IMR-90 (cell line): Measurements from ENCODE around the gene KRTAP12-2. TPM values are rescaled to one million over a fixed set of nuclear protein-coding genes. Genes with fewer than 3 reads are reported as not detected.

Experiments
- ATAC-seq: fragments of 200-7000 bp; cut with Tn5 transposase; 2 replicates; pipeline ENCODE4 v1.9.1; 2020; ENCODE audit warnings: low read depth, mild to moderate bottlenecking, moderate library complexity
- BruUV-seq: library from RNA; stranded (reverse); fragments of 400-500 nt; replicated peaks from 2 replicates; lab custom pipeline; 2021; lab: Mats Ljungman, UMichigan
- CTCF ChIA-PET: fragments of 300-600 bp; formaldehyde crosslinking; extraction: SDS; loops from one replicate; lab custom pipeline; 2021; ENCODE audit warnings: antibody characterized with exemption; lab: Yijun Ruan, JAX
- POLR2A ChIA-PET: fragments of 300-600 bp; sonication (Branson Sonifier 250); formaldehyde crosslinking; loops from one replicate; lab custom pipeline; 2022; ENCODE audit warnings: antibody characterized with exemption; ENCODE audit not compliant: unreplicated experiment; lab: Charles Lee
- DNase-seq: peaks from one replicate; pipeline ENCODE4 v3.0.0; 2013
- H2AFZ ChIP-seq: replicated peaks from 2 replicates; pipeline ENCODE3; 2013; ENCODE audit warnings: low read length, mild to moderate bottlenecking; ENCODE audit not compliant: poor library complexity
- H2AK5ac ChIP-seq: 2 replicates; pipeline ENCODE4 v1.6.1; 2013; ENCODE audit warnings: low read depth, low read length, inconsistent platforms
- H2AK9ac ChIP-seq: replicated peaks from 2 replicates; pipeline ENCODE3; 2013; ENCODE audit warnings: mild to moderate bottlenecking, low read depth, low read length, moderate library complexity; ENCODE audit not compliant: poor library complexity
- H2BK120ac ChIP-seq: 2 replicates; pipeline ENCODE4 v1.6.1; 2013; ENCODE audit warnings: low read depth, low read length, inconsistent platforms
- H2BK15ac ChIP-seq: 3 replicates; pipeline ENCODE4 v1.6.1; 2013; ENCODE audit warnings: low read depth, low read length, inconsistent platforms
- H2BK20ac ChIP-seq: 2 replicates; pipeline ENCODE4 v1.6.1; 2013; ENCODE audit warnings: low read depth, mild to moderate bottlenecking, inconsistent platforms, low read length, moderate library complexity
- H2BK5ac ChIP-seq: 2 replicates; pipeline ENCODE4 v1.6.1; 2013; ENCODE audit warnings: mild to moderate bottlenecking, low read depth, low read length, inconsistent platforms; ENCODE audit not compliant: poor library complexity, severe bottlenecking
- H3K14ac ChIP-seq: replicated peaks from 2 replicates; pipeline ENCODE4 v1.6.1; 2013; ENCODE audit warnings: low read depth, low read length, inconsistent platforms
- H3K18ac ChIP-seq: 2 replicates; pipeline ENCODE4 v1.6.1; 2013; ENCODE audit warnings: low read depth, low read length, control low read depth
- H3K23ac ChIP-seq: 2 replicates; pipeline ENCODE4 v1.6.1; 2013; ENCODE audit warnings: low read depth, low read length, inconsistent platforms
- H3K27ac ChIP-seq: 2 replicates; pipeline ENCODE4 v1.5.1; 2013; ENCODE audit warnings: mild to moderate bottlenecking, control low read depth, low read length; ENCODE audit not compliant: insufficient read depth
- H3K27me3 ChIP-seq: 2 replicates; pipeline ENCODE4 v1.6.1; 2013; ENCODE audit warnings: low read length; ENCODE audit not compliant: control insufficient read depth, insufficient read depth
- H3K36me3 ChIP-seq: 2 replicates; pipeline ENCODE4 v1.6.1; 2013; ENCODE audit warnings: low read length, mixed read lengths; ENCODE audit not compliant: control insufficient read depth, insufficient read depth
- H3K4ac ChIP-seq: 2 replicates; pipeline ENCODE4 v1.6.1; 2013; ENCODE audit warnings: low read depth, low read length, inconsistent platforms
- H3K4me1 ChIP-seq: 2 replicates; pipeline ENCODE4 v1.6.1; 2013; ENCODE audit warnings: low read length, mixed read lengths; ENCODE audit not compliant: control insufficient read depth, insufficient read depth
- H3K4me2 ChIP-seq: 2 replicates; pipeline ENCODE4 v1.6.1; 2013; ENCODE audit warnings: low read depth, mild to moderate bottlenecking, control low read depth, low read length, moderate library complexity
- H3K4me3 ChIP-seq: 2 replicates; pipeline ENCODE4 v1.5.1; 2013; ENCODE audit warnings: low read depth, mild to moderate bottlenecking, control low read depth, low read length, moderate library complexity; ENCODE audit not compliant: insufficient read depth
- H3K56ac ChIP-seq: 2 replicates; pipeline ENCODE4 v1.6.1; 2013; ENCODE audit warnings: low read length, inconsistent platforms; ENCODE audit not compliant: insufficient read depth; ENCODE audit errors: extremely low read depth
- H3K79me1 ChIP-seq, 2 experiments: 2 replicates each; pipeline ENCODE4 v1.6.1; 2013; ENCODE audit warnings: low read length in 2 of 2, inconsistent platforms in 1 of 2, low read depth in 1 of 2
- H3K9ac ChIP-seq: 2 replicates; pipeline ENCODE4 v1.6.1; 2013; ENCODE audit warnings: low read depth, low read length, control low read depth
- H3K9me1 ChIP-seq: 2 replicates; pipeline ENCODE4 v1.6.1; 2013; ENCODE audit warnings: low read length, inconsistent platforms; ENCODE audit not compliant: insufficient read depth
- H3K9me3 ChIP-seq: 2 replicates; pipeline ENCODE4 v1.6.1; 2013; ENCODE audit warnings: low read length; ENCODE audit not compliant: control insufficient read depth, insufficient read depth
- H4K20me1 ChIP-seq: 2 replicates; pipeline ENCODE4 v1.6.1; 2013; ENCODE audit warnings: low read length, inconsistent platforms; ENCODE audit not compliant: insufficient read depth
- H4K5ac ChIP-seq: 2 replicates; pipeline ENCODE4 v1.6.1; 2013; ENCODE audit warnings: mild to moderate bottlenecking, low read depth, low read length, control low read depth
- H4K8ac ChIP-seq, 2 experiments: 2 replicates each; pipeline ENCODE4 v1.6.1; 2013; ENCODE audit warnings: low read depth in 2 of 2, low read length in 2 of 2, control low read depth in 1 of 2, inconsistent platforms in 1 of 2
- H4K91ac ChIP-seq: 2 replicates; pipeline ENCODE4 v1.6.1; 2013; ENCODE audit warnings: low read depth, low read length, inconsistent platforms; ENCODE audit not compliant: insufficient read depth
- BHLHE40 ChIP-seq: fragments of 150-350 bp; IDR thresholded peaks from 2 replicates; pipeline ENCODE4 v1.6.1; 2016; ENCODE audit warnings: mild to moderate bottlenecking, low read depth, low read length
- CEBPB ChIP-seq: IDR thresholded peaks from 2 replicates; pipeline ENCODE4 v1.6.1; 2012; ENCODE audit warnings: low read depth, low read length, improper control_type of control experiment
- CHD1 ChIP-seq: IDR thresholded peaks from 2 replicates; pipeline ENCODE4 v1.6.1; 2012; ENCODE audit warnings: low read depth, low read length, improper control_type of control experiment
- CTCF ChIP-seq: conservative IDR thresholded peaks from 2 replicates; pipeline ENCODE4 v1.5.1; 2012; ENCODE audit warnings: mild to moderate bottlenecking, low read depth, low read length, improper control_type of control experiment
- ELK1 ChIP-seq: fragments of 150-350 bp; IDR thresholded peaks from 2 replicates; pipeline ENCODE4 v1.6.1; 2016; ENCODE audit warnings: low read depth, mild to moderate bottlenecking, low read length, moderate library complexity, borderline replicate concordance
- FOS ChIP-seq: fragments of 150-350 bp; IDR thresholded peaks from 2 replicates; pipeline ENCODE4 v1.6.1; 2016; ENCODE audit warnings: low read depth, low read length
- MAFK ChIP-seq: IDR thresholded peaks from 2 replicates; pipeline ENCODE4 v1.6.1; 2012; ENCODE audit warnings: low read depth, low read length, improper control_type of control experiment
- MAZ ChIP-seq: IDR thresholded peaks from 2 replicates; pipeline ENCODE4 v1.6.1; 2012; ENCODE audit warnings: low read depth, mild to moderate bottlenecking, low read length, improper control_type of control experiment, moderate library complexity, borderline replicate concordance
- MXI1 ChIP-seq: IDR thresholded peaks from 2 replicates; pipeline ENCODE4 v1.6.1; 2012; ENCODE audit warnings: low read depth, mild to moderate bottlenecking, low read length, moderate library complexity, borderline replicate concordance
- NFE2L2 ChIP-seq: fragments of 150-350 bp; IDR thresholded peaks from 2 replicates; pipeline ENCODE4 v1.6.1; 2016; ENCODE audit warnings: low read depth, mild to moderate bottlenecking, low read length
- POLR2A ChIP-seq: IDR thresholded peaks from 2 replicates; pipeline ENCODE4 v1.6.1; 2012; ENCODE audit warnings: mild to moderate bottlenecking, low read depth, low read length
- RAD21 ChIP-seq: IDR thresholded peaks from 2 replicates; pipeline ENCODE4 v1.6.1; 2012; ENCODE audit warnings: low read length, improper control_type of control experiment
- RCOR1 ChIP-seq: IDR thresholded peaks from 2 replicates; pipeline ENCODE4 v1.6.1; 2012; ENCODE audit warnings: mild to moderate bottlenecking, low read length, improper control_type of control experiment; ENCODE audit not compliant: insufficient replicate concordance
- RFX5 ChIP-seq: IDR thresholded peaks from 2 replicates; pipeline ENCODE4 v1.8.0; 2012; ENCODE audit warnings: low read depth, mild to moderate bottlenecking, low read length, moderate library complexity
- SMC3 ChIP-seq: fragments of 150-350 bp; IDR thresholded peaks from 2 replicates; pipeline ENCODE4 v1.6.1; 2016; ENCODE audit warnings: low read depth, mild to moderate bottlenecking, antibody characterized with exemption, low read length, moderate library complexity
- WGBS, 2 experiments: methylation state at CpG; one replicate each; pipeline versions ENCODE4 v1.1.5 to v1.1.7; 2013; ENCODE audit warnings: missing lambda C conversion rate in 2 of 2; ENCODE audit not compliant: insufficient read length in 1 of 2; ENCODE audit errors: extremely low coverage in 2 of 2; 5-methylcytosine and 5-hydroxymethylcytosine counted together
- dilution Hi-C: fragments of 300-500 bp; cut with HindIII; formaldehyde crosslinking; loops from one replicate; pipeline ENCODE4 v1.14.3; 2018; ENCODE audit warnings: low sequenced_read_pairs; ENCODE audit not compliant: unreplicated experiment
- in situ Hi-C: fragments of 300-500 bp; cut with MboI; formaldehyde crosslinking; loops from 3 replicates; pipeline ENCODE4 v1.14.3; 2019; ENCODE audit warnings: low sequenced_read_pairs, inconsistent platforms, mixed read lengths
- intact Hi-C: fragments of 100-400 bp; cut with micrococcal nuclease; formaldehyde crosslinking; loops from 2 replicates; pipeline ENCODE4 v1.10.0; 2022
- polyA plus RNA-seq, 3 experiments: library from polyadenylated mRNA; depleted of rRNA; stranded (reverse); fragments of >200 nt; gene quantifications; 2 replicates each; pipeline ENCODE4 v1.2.3, GENCODE V29; 2012; ENCODE audit warnings: low replicate concordance in 1 of 3
- total RNA-seq: library from RNA; depleted of rRNA; stranded (reverse); fragments of >200 nt; gene quantifications from 2 replicates; pipeline ENCODE4 v1.2.3, GENCODE V29; 2012
- TF ChIP-seq, protein P1 (sequence below): fragments of 150-350 bp; IDR thresholded peaks from 2 replicates; pipeline ENCODE4 v1.6.1; 2017; ENCODE audit warnings: mild to moderate bottlenecking, antibody characterized with exemption, low read length, low read depth

The KRTAP12-2 gene
- total and polyA plus RNA-seq, 2 of the 4 experiments (the other 2 are of a cell fraction) = not detected

DNA sequence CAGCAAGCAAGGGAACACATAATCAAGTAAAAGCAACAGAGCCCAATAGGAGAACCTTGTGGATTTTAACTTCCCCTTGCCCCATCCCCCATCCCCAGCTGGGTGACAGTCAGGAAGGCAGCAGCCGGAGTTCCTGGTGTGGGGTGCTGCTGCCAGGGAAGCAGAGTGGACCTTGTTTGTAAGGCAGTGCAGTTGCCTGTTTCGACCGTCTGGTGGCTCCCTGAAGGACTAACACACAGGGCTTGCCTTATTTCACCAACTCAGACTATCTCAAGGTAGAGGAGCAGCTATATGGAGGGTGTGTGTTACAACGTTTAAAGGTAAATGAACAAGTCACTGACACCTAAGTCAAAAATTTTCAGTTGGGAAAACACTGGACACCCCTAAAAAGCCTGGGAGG is 48.2 kb downstream of the KRTAP12-2 start:
- no peak overlapping the region for H2BK5ac ChIP-seq
- H2AK5ac ChIP-seq = no peak overlapping the region
- no peak overlapping the region for H3K18ac ChIP-seq
- no TSS peak for BruUV-seq
- ATAC-seq (peak; percentile 72), DNase-seq (peak; percentile 14)
- TF ChIP-seq POLR2A (no peak), CTCF (no peak), MXI1 (no peak), MAZ (no peak), SMC3 (no peak), RFX5 (no peak), ELK1 (no peak), RAD21 (no peak), RCOR1 (no peak), NFE2L2 (no peak), CEBPB (no peak), BHLHE40 (no peak), CHD1 (no peak), FOS (no peak), MAFK (no peak)
- TF ChIP-seq, protein P1, sequence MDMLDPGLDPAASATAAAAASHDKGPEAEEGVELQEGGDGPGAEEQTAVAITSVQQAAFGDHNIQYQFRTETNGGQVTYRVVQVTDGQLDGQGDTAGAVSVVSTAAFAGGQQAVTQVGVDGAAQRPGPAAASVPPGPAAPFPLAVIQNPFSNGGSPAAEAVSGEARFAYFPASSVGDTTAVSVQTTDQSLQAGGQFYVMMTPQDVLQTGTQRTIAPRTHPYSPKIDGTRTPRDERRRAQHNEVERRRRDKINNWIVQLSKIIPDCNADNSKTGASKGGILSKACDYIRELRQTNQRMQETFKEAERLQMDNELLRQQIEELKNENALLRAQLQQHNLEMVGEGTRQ = no peak
- no peak overlapping the region for H2BK20ac ChIP-seq
- dilution Hi-C loops = no loop called here
- H3K9ac ChIP-seq = no peak overlapping the region
- no peak overlapping the region for H3K27ac ChIP-seq
- H2AK9ac ChIP-seq = no peak overlapping the region
- no peaks in the 10 kb centered on the region for H3K79me1 ChIP-seq
- no peak overlapping the region for H2BK120ac ChIP-seq
- no peak overlapping the region for H2BK15ac ChIP-seq
- H3K4ac ChIP-seq = no peak overlapping the region
- H3K36me3 ChIP-seq = no peaks in the 10 kb centered on the region
- WGBS, 2 experiments = no CpG with 5 or more reads among the region's 4 CpGs
- no peak overlapping the region for H3K56ac ChIP-seq
- ChIA-PET CTCF (interaction anchor here (0.7 kb wide), 1 partner anchor 53 kb away, joined by 3 read pairs; no protein-coding TSS in a partner anchor), POLR2A (no interaction called here)
- H3K4me1 ChIP-seq = no peaks in the 10 kb centered on the region
- H3K14ac ChIP-seq = no peak overlapping the region
- no peak overlapping the region for H3K4me3 ChIP-seq
- H3K23ac ChIP-seq = no peak overlapping the region
- peaks cover 3% of the 10 kb centered on the region; the same call in 1 of the 2 replicates for H3K27me3 ChIP-seq
- H2AFZ ChIP-seq = no peak overlapping the region
- intact Hi-C loops = loop anchor here (1.0 kb wide), 1 partner anchor 175 kb away; no protein-coding TSS in a partner anchor
- no peak overlapping the region for H4K91ac ChIP-seq
- no peaks in the 10 kb centered on the region for H3K9me1 ChIP-seq
- no peak overlapping the region for H4K8ac ChIP-seq
- no peaks in the 10 kb centered on the region for H4K20me1 ChIP-seq
- in situ Hi-C loops = no loop called here
- peaks cover 3% of the 10 kb centered on the region; the same call in 1 of the 2 replicates for H3K9me3 ChIP-seq
- H3K4me2 ChIP-seq = no peak overlapping the region
- H4K5ac ChIP-seq = no peak overlapping the region
